GM12801 (cell line): ENCODE measurements around the gene HAND2.

Experiments used
- TF ChIP-seq, protein P1 (sequence below): IDR thresholded peaks from one replicate; pipeline ENCODE4 v1.5.1; 2011; ENCODE audit warnings: control low read depth; ENCODE audit not compliant: insufficient read length; ENCODE audit errors: extremely low read depth

Gene HAND2

DNA sequence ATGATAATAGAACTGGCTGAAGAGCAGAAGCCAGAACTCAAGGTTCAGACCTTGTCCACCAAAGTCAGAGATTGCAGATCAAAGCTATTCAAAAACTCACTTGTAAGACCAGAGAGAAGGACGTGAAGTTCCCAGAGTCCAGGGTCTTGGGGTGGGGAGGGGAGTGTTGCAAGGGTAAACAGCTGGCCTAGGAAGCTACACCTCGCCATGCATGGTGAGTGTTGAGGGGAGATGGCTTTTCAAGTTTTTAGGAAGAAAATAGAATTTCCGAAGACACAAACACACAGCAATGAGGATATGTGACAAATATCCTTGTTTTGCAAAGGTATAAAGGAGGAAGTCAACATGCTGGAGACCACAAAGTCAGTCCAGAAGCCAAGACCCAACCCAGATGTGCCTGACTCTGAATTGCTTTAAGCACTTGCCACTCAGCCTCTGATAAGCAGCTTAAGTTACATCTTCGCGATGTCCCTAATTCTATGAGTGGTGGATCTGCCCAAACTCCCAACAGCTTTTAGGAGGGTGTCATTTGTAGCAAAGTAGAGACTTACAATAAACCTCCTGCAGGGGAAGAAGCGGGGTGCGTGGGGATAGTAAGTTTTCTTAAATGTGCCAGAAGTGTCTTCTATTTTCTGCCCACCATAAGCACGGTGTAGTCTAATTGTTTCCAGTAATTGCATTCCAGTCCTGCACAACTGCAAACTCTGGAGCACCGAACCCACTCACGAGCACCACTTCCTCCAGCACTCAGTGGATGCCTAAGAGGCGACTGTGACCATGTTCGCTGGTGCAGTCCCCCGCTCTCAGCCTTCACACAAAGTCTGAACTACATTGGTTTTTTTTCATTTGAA lies 26.5 kb downstream of the HAND2 start:
- TF ChIP-seq, protein P1, sequence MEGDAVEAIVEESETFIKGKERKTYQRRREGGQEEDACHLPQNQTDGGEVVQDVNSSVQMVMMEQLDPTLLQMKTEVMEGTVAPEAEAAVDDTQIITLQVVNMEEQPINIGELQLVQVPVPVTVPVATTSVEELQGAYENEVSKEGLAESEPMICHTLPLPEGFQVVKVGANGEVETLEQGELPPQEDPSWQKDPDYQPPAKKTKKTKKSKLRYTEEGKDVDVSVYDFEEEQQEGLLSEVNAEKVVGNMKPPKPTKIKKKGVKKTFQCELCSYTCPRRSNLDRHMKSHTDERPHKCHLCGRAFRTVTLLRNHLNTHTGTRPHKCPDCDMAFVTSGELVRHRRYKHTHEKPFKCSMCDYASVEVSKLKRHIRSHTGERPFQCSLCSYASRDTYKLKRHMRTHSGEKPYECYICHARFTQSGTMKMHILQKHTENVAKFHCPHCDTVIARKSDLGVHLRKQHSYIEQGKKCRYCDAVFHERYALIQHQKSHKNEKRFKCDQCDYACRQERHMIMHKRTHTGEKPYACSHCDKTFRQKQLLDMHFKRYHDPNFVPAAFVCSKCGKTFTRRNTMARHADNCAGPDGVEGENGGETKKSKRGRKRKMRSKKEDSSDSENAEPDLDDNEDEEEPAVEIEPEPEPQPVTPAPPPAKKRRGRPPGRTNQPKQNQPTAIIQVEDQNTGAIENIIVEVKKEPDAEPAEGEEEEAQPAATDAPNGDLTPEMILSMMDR = no peak

DNA sequence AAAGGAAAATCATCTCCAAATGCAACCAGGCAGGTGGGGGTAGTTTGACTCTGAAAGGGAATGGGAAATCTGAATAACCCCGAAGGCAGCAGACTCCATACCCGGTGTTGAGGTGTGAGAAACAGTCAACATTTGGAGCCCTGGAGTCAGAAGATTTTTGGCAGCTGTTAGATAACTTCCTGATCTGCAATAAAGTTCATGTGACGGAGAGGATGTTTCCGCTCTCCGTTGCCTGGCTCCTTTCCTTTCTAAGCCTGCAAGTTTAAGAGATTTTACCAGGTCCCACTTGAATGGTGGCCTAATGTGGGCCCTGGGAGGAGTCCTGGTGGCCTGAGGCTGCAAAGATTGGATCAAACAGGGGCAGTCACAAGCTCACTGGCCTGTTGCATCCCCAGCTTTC lies 27.7 kb downstream of the HAND2 start:
- TF ChIP-seq, protein P1 = no peak

DNA sequence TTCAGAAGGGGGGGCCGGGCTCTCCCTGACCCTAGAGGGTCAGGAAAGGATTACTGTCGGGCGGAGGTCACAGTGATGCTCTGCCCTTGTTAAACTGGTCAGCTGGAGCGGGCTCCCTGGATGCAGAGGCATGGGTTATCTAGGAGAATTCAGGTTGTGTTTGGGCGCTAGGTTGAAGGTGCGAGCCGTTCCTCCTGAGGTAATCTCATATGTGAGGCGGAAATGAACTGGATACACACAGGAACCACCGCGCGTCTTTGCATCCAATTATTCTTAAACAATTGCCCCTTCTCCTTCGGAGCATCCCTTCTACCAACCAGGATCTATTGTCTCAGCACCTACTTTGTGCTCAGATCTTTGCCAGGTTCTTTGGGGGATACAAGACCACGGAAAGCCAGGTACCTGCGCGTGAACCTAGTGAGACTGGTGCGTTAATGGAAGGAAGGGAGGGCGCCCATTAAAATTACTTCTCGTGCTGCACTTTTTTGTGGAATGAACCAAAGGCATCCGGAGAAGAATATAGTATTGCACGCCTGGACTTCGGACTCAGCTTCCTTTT lies 28.4 kb downstream of the HAND2 start:
- TF ChIP-seq, protein P1 = no peak

DNA sequence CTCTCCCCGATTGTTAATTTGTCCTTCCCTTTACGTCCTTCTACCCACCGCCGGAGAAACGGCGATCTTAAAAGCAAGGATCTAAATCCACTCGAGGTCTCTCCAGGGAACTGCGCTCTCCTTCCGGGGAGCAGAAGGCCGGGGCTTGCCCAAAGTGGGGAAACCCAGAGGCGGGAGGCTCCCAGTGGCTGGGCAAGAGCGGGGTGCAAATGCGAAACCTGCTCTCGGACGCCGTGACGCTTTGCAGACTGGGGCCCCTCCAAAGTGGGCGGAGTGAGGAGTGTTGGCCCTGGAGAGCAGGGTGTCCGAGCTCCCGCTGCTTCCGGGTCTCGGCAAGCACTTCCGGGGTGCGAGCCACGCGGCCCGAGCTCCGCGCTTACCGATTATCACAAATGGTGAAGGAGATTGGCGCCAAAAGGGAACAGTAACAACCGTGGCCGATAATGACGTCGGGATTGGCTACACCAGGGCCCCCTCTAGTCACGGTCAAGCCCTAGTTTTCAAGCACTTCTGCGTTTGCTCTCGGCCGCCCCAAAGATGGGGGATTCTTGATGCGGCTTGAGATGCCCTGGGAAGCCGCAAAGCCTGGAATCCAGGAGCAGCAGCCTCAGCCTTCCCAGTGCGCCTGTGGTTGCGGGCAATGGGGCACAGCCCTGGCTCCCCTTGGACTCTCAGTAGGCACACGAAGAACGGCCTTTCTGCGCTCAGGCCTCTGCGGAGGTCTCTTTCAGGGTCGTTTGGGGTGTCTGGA lies 29.0 kb downstream of the HAND2 start:
- TF ChIP-seq, protein P1 = no peak

DNA sequence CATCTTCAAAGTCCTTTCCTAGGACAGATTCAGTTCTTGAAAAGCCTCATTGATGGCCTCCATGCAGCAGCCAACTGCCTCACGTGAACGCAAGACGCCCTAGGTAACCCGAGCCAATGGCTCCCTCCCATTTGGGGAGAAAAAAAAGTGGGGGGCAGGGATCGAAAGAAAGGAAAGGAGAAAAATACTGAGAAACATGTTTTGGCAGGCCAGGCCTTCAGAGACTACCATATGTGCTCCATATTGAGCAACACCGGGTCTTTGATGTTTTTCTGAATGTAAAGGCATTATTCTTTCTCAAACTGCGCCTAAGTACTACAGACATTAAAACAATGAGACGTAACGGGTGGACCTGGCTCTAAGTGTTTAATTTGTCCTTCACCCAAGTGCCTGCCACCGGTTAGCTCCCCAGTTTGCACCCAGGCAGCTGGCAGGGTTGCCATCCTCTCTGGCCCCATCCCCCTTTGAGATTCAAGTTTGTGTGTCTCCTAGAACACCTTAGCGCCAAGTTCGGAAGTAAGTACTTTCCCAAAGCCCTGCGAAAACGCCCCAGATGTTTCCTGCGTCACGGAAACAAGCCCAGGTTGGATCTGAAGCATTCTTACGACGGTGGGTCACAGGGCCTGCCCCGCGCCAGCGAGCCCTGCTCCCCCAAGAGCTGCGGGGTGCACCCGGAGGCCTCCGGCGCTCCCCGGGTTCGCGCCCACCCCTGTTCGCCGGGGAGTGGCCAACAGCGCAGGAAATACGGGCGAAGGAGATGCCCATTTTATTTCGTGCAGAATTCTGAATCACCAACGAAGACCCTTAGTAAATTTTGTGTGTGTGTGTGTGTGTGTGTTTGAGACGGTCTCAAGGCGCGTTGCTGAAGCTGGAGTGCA lies 30.1 kb downstream of the HAND2 start:
- TF ChIP-seq, protein P1 = no peak

DNA sequence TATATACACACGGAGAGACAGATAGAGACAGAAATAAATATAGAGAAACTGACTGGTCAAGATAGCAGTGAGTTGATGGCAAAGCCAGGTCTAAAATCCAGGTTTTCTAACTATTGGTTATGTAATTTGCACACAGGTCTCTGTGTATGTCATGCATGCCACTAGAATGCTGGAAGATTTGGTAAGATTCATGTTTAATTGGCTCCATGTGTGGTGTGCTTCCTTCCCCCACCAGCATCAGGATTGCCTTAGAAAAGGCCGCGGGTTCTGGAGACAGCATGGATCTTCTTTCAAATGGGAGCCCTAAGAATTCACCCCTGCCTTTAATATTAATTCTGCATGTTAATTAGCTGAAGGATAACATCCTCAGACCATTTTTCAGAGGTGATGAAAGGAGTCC lies 31.3 kb downstream of the HAND2 start:
- TF ChIP-seq, protein P1 = no peak
